Heart left ventricle (tissue), 16 donors: Measurements from ENCODE around the gene CNP. TPM values are rescaled to one million over a fixed set of nuclear protein-coding genes. Genes with fewer than 3 reads are reported as not detected.

ENCODE experiments used
- ATAC-seq, 4 donors: fragments of 200-7000 bp; cut with Tn5 transposase; one replicate each; pipeline ENCODE4 v1.9.1; 2020 to 2022; ENCODE audit warnings: moderate library complexity in 4 of 4, mild to moderate bottlenecking in 3 of 4, moderate number of reproducible peaks in 1 of 4
- DNase-seq, 5 donors: peaks; one replicate each; pipeline ENCODE4 v3.0.0-alpha.2; 2020
- H3K27ac ChIP-seq, 12 donors: fragments of 200-600 bp; sonication (generic) in 4 of 12; one replicate each; pipeline versions ENCODE4 v1.5.0 to v1.8.0; 2016 to 2022; ENCODE audit warnings: mild to moderate bottlenecking in 2 of 12
- H3K27me3 ChIP-seq, 9 donors: fragments of 200-600 bp; sonication (generic) in 2 of 9; one replicate each; pipeline versions ENCODE4 v1.5.1 to v1.8.0; 2016 to 2022; ENCODE audit warnings: mild to moderate bottlenecking in 3 of 9
- H3K36me3 ChIP-seq, 9 donors: fragments of 200-600 bp; sonication (generic) in 2 of 9; one replicate each; pipeline versions ENCODE4 v1.5.0 to v1.8.0; 2018 to 2022; ENCODE audit warnings: mild to moderate bottlenecking in 2 of 9
- H3K4me1 ChIP-seq, 12 donors: fragments of 200-600 bp; sonication (generic) in 4 of 12; one replicate each; pipeline versions ENCODE4 v1.5.0 to v1.8.0; 2016 to 2022; ENCODE audit warnings: mild to moderate bottlenecking in 3 of 12
- H3K4me3 ChIP-seq, 12 donors: fragments of 200-600 bp; sonication (generic) in 4 of 12; one replicate each; pipeline versions ENCODE4 v1.5.0 to v1.8.0; 2017 to 2022; ENCODE audit warnings: mild to moderate bottlenecking in 9 of 12, moderate library complexity in 4 of 12
- H3K9me3 ChIP-seq, 12 donors: fragments of 200-600 bp; sonication (generic) in 4 of 12; one replicate each; pipeline versions ENCODE4 v1.5.0 to v1.8.0; 2016 to 2022; ENCODE audit warnings: mild to moderate bottlenecking in 1 of 12
- POLR2A ChIP-seq, 2 donors: fragments of 450-650 bp; IDR thresholded peaks; one replicate each; pipeline ENCODE4 v1.6.1; 2017; ENCODE audit warnings: antibody characterized with exemption in 2 of 2, mild to moderate bottlenecking in 2 of 2, moderate library complexity in 2 of 2
- WGBS, 4 donors: extraction: QIAGEN DNeasy Blood & Tissue Kit in 2 of 4; methylation state at CpG; one replicate each; pipeline versions ENCODE4 v1.1.5 to v1.1.7; 2013 to 2018; 5-methylcytosine and 5-hydroxymethylcytosine counted together
- intact Hi-C, 10 donors: fragments of 100-400 bp; cut with DNase I; formaldehyde crosslinking; loops; one replicate each; pipeline versions ENCODE4 v1.11.1 to v1.14.2; 2022
- polyA plus RNA-seq, 2 donors: library from polyadenylated mRNA; stranded (reverse); fragments of 200-250 nt; gene quantifications; one replicate each; pipeline ENCODE4 v1.2.3, GENCODE V29; 2013
- total RNA-seq, 9 donors: library from RNA; depleted of rRNA in 2 of 9; stranded (reverse); fragments of >200 nt in 2 of 9; fragmentation: NEBNext Ultra II Directional in 3 of 9; extraction: Animal tissue kit (Norgen Biotek cat#: 25700) in 3 of 9; gene quantifications; one replicate each; pipeline versions ENCODE4 v1.1.0 to v1.2.4, GENCODE V29; 2016 to 2023
- TF ChIP-seq, protein P1 (sequence below), 12 donors: fragments of 200-600 bp; sonication (generic) in 4 of 12; IDR thresholded peaks; one replicate each; pipeline versions ENCODE4 v1.5.0 to v1.8.0; 2018 to 2022; ENCODE audit warnings: antibody characterized with exemption in 12 of 12, mild to moderate bottlenecking in 5 of 12
- donor health status: ischemic (EF 13 %, LVEDD 7.1; RV severe dilation, severe dysfunction).
- donor health status: healthy with polysubstance abuse.
- donor health status: DM: no; HTN: yes; CAD: no.
- donor health status: DM: no; HTN: no; CAD: no.
- donor health status: ischemic (EF 25% LVEDD 6.9; RV normal size, moderate dysfunction).
- donor health status: ischemic (EF 25% LVEDD 5.7; RV mildly dilated, moderate dysfunction).
- donor health status: healthy.
- donor health status: DM: yes; HTN: yes; CAD: no.
- donor health status: ischemic (EF 35%, LVEDD 5.7; RV mildly dilated, moderate dysfunction).
- donor health status: nonischemic (EF 11% LVEDD 7.7; RV severe dilation, severe dysfunction).
- donor health status: DM: yes; HTN: yes; CAD: no.
- donor health status: PGD.
- donor health status: ischemic (EF 29% LVEDD 5.4; RV normal size, mild dysfunction).
- donor health status: nonischemic (EF 23%, LVEDD 6.1; RV moderate dilation, normal function).

The CNP gene
- total and polyA plus RNA-seq, 11 donors = 19.3 to 49.1 (median 27.5) TPM

- Histone ChIP-seq H3K4me1 (peaks cover 6 to 76% (median 60%) of the 10 kb centered on the region in 12 donors), H3K27ac (peak overlapping the region; percentile 74 to 97 (median 94)), H3K4me3 (peak overlapping the region; percentile 64 to 99 (median 88)), H3K9me3 (no peaks in the 10 kb centered on the region), H3K36me3 (peaks cover 0 to 9% (median 0%) of the 10 kb centered on the region in 9 donors), H3K27me3 (no peaks in the 10 kb centered on the region)
- ATAC-seq (no peak), DNase-seq (no peak)
- 2 to 3% (median 2%) methylated on average over 12 of the region's 12 CpGs for WGBS, 4 donors
- intact Hi-C loops = loop anchor here in 7 of 10 donors (2.0 to 5.0 kb wide), 2 partner anchors 49 to 50 kb away; partner anchors contain the start of gene CNP (in 7 of the 7)
- TF ChIP-seq, protein P1, sequence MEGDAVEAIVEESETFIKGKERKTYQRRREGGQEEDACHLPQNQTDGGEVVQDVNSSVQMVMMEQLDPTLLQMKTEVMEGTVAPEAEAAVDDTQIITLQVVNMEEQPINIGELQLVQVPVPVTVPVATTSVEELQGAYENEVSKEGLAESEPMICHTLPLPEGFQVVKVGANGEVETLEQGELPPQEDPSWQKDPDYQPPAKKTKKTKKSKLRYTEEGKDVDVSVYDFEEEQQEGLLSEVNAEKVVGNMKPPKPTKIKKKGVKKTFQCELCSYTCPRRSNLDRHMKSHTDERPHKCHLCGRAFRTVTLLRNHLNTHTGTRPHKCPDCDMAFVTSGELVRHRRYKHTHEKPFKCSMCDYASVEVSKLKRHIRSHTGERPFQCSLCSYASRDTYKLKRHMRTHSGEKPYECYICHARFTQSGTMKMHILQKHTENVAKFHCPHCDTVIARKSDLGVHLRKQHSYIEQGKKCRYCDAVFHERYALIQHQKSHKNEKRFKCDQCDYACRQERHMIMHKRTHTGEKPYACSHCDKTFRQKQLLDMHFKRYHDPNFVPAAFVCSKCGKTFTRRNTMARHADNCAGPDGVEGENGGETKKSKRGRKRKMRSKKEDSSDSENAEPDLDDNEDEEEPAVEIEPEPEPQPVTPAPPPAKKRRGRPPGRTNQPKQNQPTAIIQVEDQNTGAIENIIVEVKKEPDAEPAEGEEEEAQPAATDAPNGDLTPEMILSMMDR (IDR thresholded peaks at IDR 0.05) = no peak
- TF ChIP-seq POLR2A (IDR thresholded peaks at IDR 0.05) = no peak
These were observed 49.8 kb downstream of the CNP start for GRCh38 chr17:42016411-42016831.

GRCh38 chr17:42016941-42017865 lies 50.6 kb downstream of the CNP start, which contains the start of gene DNAJC7:
DNAJC7 (minus strand) TSS chr17:42017439; CDS start chr17:42017416, 23 bp downstream.
- TF ChIP-seq POLR2A (IDR thresholded peaks at IDR 0.05) = peak in 1 of 2 donors; percentile 55
- TF ChIP-seq, protein P1 (IDR thresholded peaks at IDR 0.05) = peak in 2 of 12 donors; percentile 15 to 19
- DNase-seq (peak; percentile 92 to 96 (median 96)), ATAC-seq (peak; percentile 95 to 97 (median 96))
- Histone ChIP-seq H3K4me1 (peaks cover 6 to 75% (median 57%) of the 10 kb centered on the region in 12 donors), H3K27me3 (no peaks in the 10 kb centered on the region), H3K4me3 (peak within 1 kb of the TSS; percentile 64 to 99 (median 88)), H3K36me3 (peaks cover 0 to 17% (median 7%) of the 10 kb centered on the region in 9 donors), H3K9me3 (no peaks in the 10 kb centered on the region), H3K27ac (peak within 1 kb of the TSS; percentile 74 to 97 (median 94))
- intact Hi-C loops = loop anchor here in 7 of 10 donors (2.0 to 5.0 kb wide), 2 partner anchors 50 kb away; partner anchors contain the start of gene CNP (in 7 of the 7)
- WGBS, 4 donors = 0 to 1% (median 1%) methylated on average over 28 to 70 of the region's 70 CpGs

- H3K27me3 ChIP-seq = no peaks in the 10 kb centered on the region
- no peak for TF ChIP-seq POLR2A (IDR thresholded peaks at IDR 0.05)
- TF ChIP-seq, protein P1 (IDR thresholded peaks at IDR 0.05) = no peak
- no peak for ATAC-seq
- peaks cover 6 to 71% (median 54%) of the 10 kb centered on the region in 12 donors for H3K4me1 ChIP-seq
- no peaks in the 10 kb centered on the region for H3K9me3 ChIP-seq
- H3K36me3 ChIP-seq = peaks cover 0 to 23% (median 14%) of the 10 kb centered on the region in 9 donors
- H3K27ac ChIP-seq = peak overlapping the region; percentile 74 to 97 (median 94)
- DNase-seq = no peak
- peak overlapping the region; percentile 64 to 99 (median 88) for H3K4me3 ChIP-seq
- intact Hi-C loops = loop anchor here in 7 of 10 donors (2.0 to 5.0 kb wide), 2 partner anchors 51 kb away; partner anchors contain the start of gene CNP (in 7 of the 7)
- 3 to 9% (median 6%) methylated on average over 11 of the region's 11 CpGs for WGBS, 4 donors
These were observed 51.2 kb downstream of the CNP start for GRCh38 chr17:42017866-42018200.

DNA sequence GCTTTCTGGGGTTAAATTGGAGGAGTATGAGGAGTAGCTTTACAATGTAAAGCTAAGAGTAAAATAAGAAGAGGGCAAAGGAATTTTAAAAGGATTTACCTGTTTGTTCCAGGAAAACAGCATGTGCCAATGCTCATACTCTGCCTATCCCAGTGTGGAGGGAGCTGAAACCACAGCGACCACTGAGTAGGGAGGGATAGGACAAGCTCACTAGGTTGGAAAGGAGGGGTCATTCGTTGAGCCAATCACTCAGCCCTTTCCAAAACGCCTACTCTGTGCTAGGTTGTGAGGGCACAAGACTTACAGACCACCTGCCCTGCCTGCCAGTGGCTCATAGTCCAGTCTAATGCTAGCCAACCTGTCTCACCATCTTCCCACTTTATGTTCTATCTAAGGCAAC lies 51.7 kb downstream of the CNP start:
- Histone ChIP-seq H3K9me3 (no peaks in the 10 kb centered on the region), H3K4me3 (peak overlapping the region in 10 of 12 donors; percentile 75 to 99 (median 88)), H3K4me1 (peaks cover 6 to 71% (median 50%) of the 10 kb centered on the region in 12 donors), H3K27me3 (no peaks in the 10 kb centered on the region), H3K36me3 (peaks cover 0 to 28% (median 19%) of the 10 kb centered on the region in 9 donors), H3K27ac (peak overlapping the region in 10 of 12 donors; percentile 88 to 97 (median 96))
- no peak for DNase-seq
- WGBS, 4 donors = 31 to 45% (median 35%) methylated on average over 3 of the region's 3 CpGs
- intact Hi-C loops = loop anchor here in 6 of 10 donors (5.0 kb wide), 1 partner anchor 51 kb away; the partner anchor contains the start of gene CNP (in 6 of the 6)
- no peak for ATAC-seq
- no peak for TF ChIP-seq POLR2A (IDR thresholded peaks at IDR 0.05)
- TF ChIP-seq, protein P1 (IDR thresholded peaks at IDR 0.05) = no peak
